GM12878 (cell line): Measurements from ENCODE around the gene TNFRSF8. TPM values are rescaled to one million over a fixed set of nuclear protein-coding genes. Genes with fewer than 3 reads are reported as not detected.

Experiments
- ATAC-seq: fragments of 200-7000 bp; cut with Tn5 transposase; 3 replicates; pipeline ENCODE4 v1.9.1; 2020; ENCODE audit warnings: mild to moderate bottlenecking, moderate library complexity
- BruUV-seq: library from RNA; stranded (reverse); fragments of 400-500 nt; replicated peaks from 2 replicates; lab custom pipeline; 2021; lab: Mats Ljungman, UMichigan
- CTCF ChIA-PET: fragments of 300-600 bp; sonication (Branson Sonifier 250); formaldehyde crosslinking; extraction: SDS; loops from one replicate; lab custom pipeline; 2021; ENCODE audit warnings: inconsistent platforms; lab: Yijun Ruan, JAX
- POLR2A ChIA-PET: fragments of 350-600 bp; formaldehyde crosslinking; extraction: SDS; loops from one replicate; lab custom pipeline; 2021; ENCODE audit warnings: inconsistent platforms; lab: Charles Lee
- RAD21 ChIA-PET: fragments of 300-600 bp; sonication (Branson Sonifier 250); formaldehyde crosslinking; loops from one replicate; lab custom pipeline; 2023; ENCODE audit warnings: antibody characterized with exemption; ENCODE audit not compliant: unreplicated experiment; lab: Charles Lee
- SMC1A ChIA-PET: fragments of 300-600 bp; sonication (Branson Sonifier 250); formaldehyde crosslinking; loops from one replicate; lab custom pipeline; 2023; ENCODE audit not compliant: unreplicated experiment, uncharacterized antibody; lab: Charles Lee
- DNase-seq: peaks from one replicate; pipeline ENCODE4 v3.0.0-alpha.2; 2011; ENCODE audit warnings: low read depth, low spot score
- FAIRE-seq: peaks from 3 replicates; lab custom pipeline; 2011; peaks lifted over from hg19 to GRCh38; lab: Jason Lieb, UNC
- H2AFZ ChIP-seq: 2 replicates; pipeline ENCODE4 v1.6.0; 2011; ENCODE audit warnings: low read depth, low read length, control low read depth; ENCODE audit not compliant: control insufficient read depth
- H3K27ac ChIP-seq: 2 replicates; pipeline ENCODE4 v1.5.1; 2011; ENCODE audit warnings: control low read depth; ENCODE audit not compliant: control insufficient read depth, insufficient read depth
- H3K27me3 ChIP-seq, 2 experiments: replicated peaks in 1 of 2; 2 replicates each; pipeline versions ENCODE4 v1.6.0 to v1.6.1; 2011; ENCODE audit warnings: low read length in 1 of 2; ENCODE audit not compliant: control insufficient read depth in 2 of 2, insufficient read depth in 2 of 2
- H3K36me3 ChIP-seq, 2 experiments: 2 replicates each; pipeline ENCODE4 v1.5.1; 2011; ENCODE audit warnings: low read length in 1 of 2; ENCODE audit not compliant: control insufficient read depth in 2 of 2, insufficient read depth in 2 of 2
- H3K4me1 ChIP-seq: 2 replicates; pipeline ENCODE4 v1.6.1; 2011; ENCODE audit warnings: mild to moderate bottlenecking, low read length, moderate library complexity, mixed read lengths; ENCODE audit not compliant: control insufficient read depth, insufficient read depth
- H3K4me2 ChIP-seq: 2 replicates; pipeline ENCODE4 v1.6.0; 2011; ENCODE audit warnings: control low read depth; ENCODE audit not compliant: control insufficient read depth, insufficient read depth
- H3K4me3 ChIP-seq: fragments of 200-600 bp; sonication (generic); 2 replicates; pipeline ENCODE4 v1.5.1; 2016
- H3K79me2 ChIP-seq: 2 replicates; pipeline ENCODE4 v1.6.0; 2011; ENCODE audit warnings: low read length; ENCODE audit not compliant: control insufficient read depth, insufficient read depth
- H3K9ac ChIP-seq: 2 replicates; pipeline ENCODE4 v1.8.0; 2011; ENCODE audit warnings: low read length, control low read depth, mixed read lengths; ENCODE audit not compliant: control insufficient read depth, insufficient read depth
- H3K9me3 ChIP-seq: replicated peaks from 3 replicates; pipeline ENCODE4 v1.5.1; 2011; ENCODE audit warnings: mild to moderate bottlenecking, low read length; ENCODE audit not compliant: control insufficient read depth, insufficient read depth
- H4K20me1 ChIP-seq: 2 replicates; pipeline ENCODE4 v1.6.0; 2011; ENCODE audit not compliant: control insufficient read depth, insufficient read depth
- CHD1 ChIP-seq: IDR thresholded peaks from 2 replicates; pipeline ENCODE4 v1.6.1; 2012; ENCODE audit warnings: low read depth, low read length, improper control_type of control experiment
- EED ChIP-seq: sonication (generic); IDR thresholded peaks from 2 replicates; pipeline ENCODE4 v1.6.1; 2016; ENCODE audit warnings: antibody characterized with exemption, low read depth
- IRF3 ChIP-seq: fragments of 450-650 bp; IDR thresholded peaks from 2 replicates; pipeline ENCODE4 v1.6.1; 2014; ENCODE audit warnings: mild to moderate bottlenecking
- IRF4 ChIP-seq: IDR thresholded peaks from 2 replicates; pipeline ENCODE4 v1.6.1; 2011; ENCODE audit warnings: low read depth, low read length
- JUND ChIP-seq: IDR thresholded peaks from 2 replicates; pipeline ENCODE4 v1.6.1; 2012; ENCODE audit warnings: low read depth, mild to moderate bottlenecking, low read length, improper control_type of control experiment, moderate library complexity
- LARP7 ChIP-seq: fragments of 450-650 bp; IDR thresholded peaks from 2 replicates; pipeline ENCODE4 v1.6.1; 2017; ENCODE audit warnings: mild to moderate bottlenecking
- SIX5 ChIP-seq: IDR thresholded peaks from 2 replicates; pipeline ENCODE4 v1.6.1; 2011; ENCODE audit warnings: mild to moderate bottlenecking, low read depth, low read length, moderate library complexity; ENCODE audit not compliant: severe bottlenecking
- STAT1 ChIP-seq: fragments of 450-650 bp; conservative IDR thresholded peaks from 2 replicates; pipeline ENCODE4 v1.6.1; 2014; ENCODE audit warnings: antibody characterized with exemption, mild to moderate bottlenecking
- TCF3 ChIP-seq: IDR thresholded peaks from 2 replicates; pipeline ENCODE4 v1.6.1; 2012; ENCODE audit warnings: low read depth, mild to moderate bottlenecking, low read length, borderline replicate concordance; ENCODE audit not compliant: insufficient read depth
- ZBTB33 ChIP-seq: fragments of 450-650 bp; IDR thresholded peaks from 2 replicates; pipeline ENCODE4 v1.6.1; 2017; ENCODE audit warnings: mild to moderate bottlenecking
- ZNF207 ChIP-seq: fragments of 450-650 bp; IDR thresholded peaks from 2 replicates; pipeline ENCODE4 v1.6.1; 2014; ENCODE audit warnings: antibody characterized with exemption, mild to moderate bottlenecking, borderline replicate concordance
- ZZZ3 ChIP-seq: IDR thresholded peaks from 2 replicates; pipeline ENCODE4 v1.6.1; 2011; ENCODE audit warnings: low read depth; ENCODE audit not compliant: control insufficient read depth, insufficient read length
- WGBS: methylation state at CpG from one replicate; pipeline ENCODE4 v1.1.6; 2016; ENCODE audit warnings: low lambda C conversion rate; ENCODE audit not compliant: insufficient replicate concordance, insufficient coverage; ENCODE audit errors: missing lambda C conversion rate; 5-methylcytosine and 5-hydroxymethylcytosine counted together
- in situ Hi-C: fragments of 300-500 bp; cut with MboI; formaldehyde crosslinking; loops from 9 replicates; pipeline ENCODE4 v1.14.3; 2018; ENCODE audit warnings: mixed read lengths
- intact Hi-C: fragments of 100-400 bp; cut with micrococcal nuclease; formaldehyde crosslinking; loops from one replicate; pipeline ENCODE4 v1.14.2; 2022; ENCODE audit not compliant: unreplicated experiment
- polyA plus RNA-seq, 11 experiments: library from polyadenylated mRNA; depleted of rRNA in 4 of 11; unstranded in 6 of 11; stranded (reverse) in 5 of 11; fragments of >200 nt; fragmentation: Nextera tagmentation in 4 of 11; fragmentation: Illumina TruSeq in 1 of 11; extraction: Ambion mirVana in 4 of 11; extraction: Trizol in 1 of 11; gene quantifications; 1 replicate in 1 of 11; 2 replicates in 10 of 11; pipeline versions ENCODE4 v1.2.1 to v1.2.3, GENCODE V29; 2011 to 2016; ENCODE audit warnings: inconsistent platforms in 2 of 11, missing spikeins in 2 of 11, low read depth in 1 of 11
- total RNA-seq, 4 experiments: library from RNA; depleted of rRNA in 3 of 4; stranded (reverse); fragments of >200 nt in 3 of 4; fragmentation: Illumina TruSeq in 1 of 4; extraction: Trizol in 1 of 4; gene quantifications; 2 replicates each; pipeline versions ENCODE4 v1.2.1 to v1.2.3, GENCODE V29; 2013 to 2021
- TF ChIP-seq, protein P1 (sequence below): IDR thresholded peaks from 2 replicates; pipeline ENCODE4 v1.6.1; 2011; ENCODE audit warnings: borderline replicate concordance, low read depth, mild to moderate bottlenecking, moderate library complexity, mixed read lengths, low read length; ENCODE audit not compliant: insufficient read depth; ENCODE audit errors: extremely low read length
- TF ChIP-seq, protein P2 (sequence below): IDR thresholded peaks from 2 replicates; pipeline ENCODE4 v1.6.1; 2012; ENCODE audit warnings: low read length, inconsistent platforms

TNFRSF8 gene
- total and polyA plus RNA-seq, 10 of the 15 experiments (the other 5 are each of a cell fraction or from before 2014, with no cell fraction given), result 9.8 to 114 (median 58.8) TPM

DNA sequence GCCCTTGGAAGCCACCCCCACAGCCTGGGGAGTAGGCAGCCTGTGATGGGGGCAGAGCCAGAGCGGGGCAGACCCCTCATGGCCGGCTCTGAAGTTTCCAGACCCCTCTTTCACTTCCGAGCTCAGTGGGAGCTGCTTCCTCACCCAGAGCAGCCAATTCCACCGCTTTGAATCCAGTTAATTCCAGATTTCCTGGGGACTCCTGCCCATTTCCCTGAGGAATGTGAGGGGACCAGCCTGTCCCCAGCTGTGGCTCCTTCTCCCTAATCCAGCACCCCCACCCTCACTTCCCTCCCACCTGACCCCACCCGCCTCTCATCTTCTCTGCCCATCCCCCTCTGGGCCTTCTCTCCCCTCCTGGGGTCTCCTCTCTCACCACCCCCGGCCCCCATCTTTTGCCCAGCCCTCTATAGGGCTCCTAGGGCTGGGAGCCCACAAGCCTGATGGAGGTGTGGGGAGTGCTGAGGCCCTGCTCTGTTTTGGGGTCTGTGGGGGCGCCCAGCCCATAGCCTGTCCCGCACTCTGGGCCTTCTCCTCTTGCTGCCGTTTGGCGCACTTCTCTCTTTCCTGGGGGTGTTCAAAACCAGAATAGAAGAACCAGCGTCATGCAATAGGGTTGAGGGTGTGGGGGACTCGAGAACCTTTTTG, 77.5 kb downstream of the TNFRSF8 start:
- peaks cover 20 to 25% of the 10 kb centered on the region in 2 experiments for H3K36me3 ChIP-seq
- intact Hi-C loops (loop anchor here (5.0 kb wide), 1 partner anchor 67 kb away; no protein-coding TSS in a partner anchor), in situ Hi-C loops (no loop called here)
- no peaks in the 10 kb centered on the region for H4K20me1 ChIP-seq
- H3K4me1 ChIP-seq, result peaks cover 27% of the 10 kb centered on the region
- H3K27me3 ChIP-seq, result no peaks in the 10 kb centered on the region
- no peaks in the 10 kb centered on the region for H3K9me3 ChIP-seq
- ATAC-seq, result no peak
- no peak overlapping the region for H3K9ac ChIP-seq
- WGBS, result 89% methylated on average over 11 of the region's 12 CpGs
- ChIA-PET SMC1A (interaction anchor here (1.4 to 19.3 kb wide), 3 partner anchors 10 to 28 kb away, joined by 3 to 347 read pairs (median 5); partner anchors contain the start of gene TNFRSF1B), RAD21 (interaction anchor here (1.6 kb wide), 1 partner anchor 9 kb away, joined by 4 read pairs; no protein-coding TSS in a partner anchor), CTCF (interaction anchor here (3.2 kb wide), 1 partner anchor 16 kb away, joined by 16 read pairs; no protein-coding TSS in a partner anchor), POLR2A (interaction anchor here (0.6 kb wide), 1 partner anchor 35 kb away, joined by 3 read pairs; no protein-coding TSS in a partner anchor)
- no peak overlapping the region for H3K4me2 ChIP-seq
- TF ChIP-seq, protein P1, sequence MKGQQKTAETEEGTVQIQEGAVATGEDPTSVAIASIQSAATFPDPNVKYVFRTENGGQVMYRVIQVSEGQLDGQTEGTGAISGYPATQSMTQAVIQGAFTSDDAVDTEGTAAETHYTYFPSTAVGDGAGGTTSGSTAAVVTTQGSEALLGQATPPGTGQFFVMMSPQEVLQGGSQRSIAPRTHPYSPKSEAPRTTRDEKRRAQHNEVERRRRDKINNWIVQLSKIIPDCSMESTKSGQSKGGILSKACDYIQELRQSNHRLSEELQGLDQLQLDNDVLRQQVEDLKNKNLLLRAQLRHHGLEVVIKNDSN, result no peak
- TF ChIP-seq IRF4, result no peak
- no peak for TF ChIP-seq JUND
- TF ChIP-seq, protein P2, sequence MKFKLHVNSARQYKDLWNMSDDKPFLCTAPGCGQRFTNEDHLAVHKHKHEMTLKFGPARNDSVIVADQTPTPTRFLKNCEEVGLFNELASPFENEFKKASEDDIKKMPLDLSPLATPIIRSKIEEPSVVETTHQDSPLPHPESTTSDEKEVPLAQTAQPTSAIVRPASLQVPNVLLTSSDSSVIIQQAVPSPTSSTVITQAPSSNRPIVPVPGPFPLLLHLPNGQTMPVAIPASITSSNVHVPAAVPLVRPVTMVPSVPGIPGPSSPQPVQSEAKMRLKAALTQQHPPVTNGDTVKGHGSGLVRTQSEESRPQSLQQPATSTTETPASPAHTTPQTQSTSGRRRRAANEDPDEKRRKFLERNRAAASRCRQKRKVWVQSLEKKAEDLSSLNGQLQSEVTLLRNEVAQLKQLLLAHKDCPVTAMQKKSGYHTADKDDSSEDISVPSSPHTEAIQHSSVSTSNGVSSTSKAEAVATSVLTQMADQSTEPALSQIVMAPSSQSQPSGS, result no peak
- TF ChIP-seq TCF3, result no peak
- no peak for TF ChIP-seq LARP7
- no peak for TF ChIP-seq SIX5
- no peak for TF ChIP-seq ZNF207
- no peak for TF ChIP-seq ZBTB33
- TF ChIP-seq STAT1, result no peak
- no peak for TF ChIP-seq CHD1
- no peak for TF ChIP-seq IRF3
- no peak for TF ChIP-seq EED
- TF ChIP-seq ZZZ3, result no peak
- no peak overlapping the region for H3K27ac ChIP-seq
- FAIRE-seq, result no peak
- no peak for DNase-seq
- no peaks in the 10 kb centered on the region; the same call in 1 of the 2 replicates for H3K79me2 ChIP-seq
- no peak overlapping the region for H3K4me3 ChIP-seq
- H2AFZ ChIP-seq, result no peak overlapping the region
- no TSS peak for BruUV-seq
